Superior temporal gyrus (tissue), 1 donor: ENCODE results near the gene SMO.
A peak's percentile ranks its signal among the peaks of the same experiment; 100 is the strongest.

Experiments used
- DNase-seq: peaks from one replicate; pipeline ENCODE4 v3.0.0-alpha.2; 2016; ENCODE audit errors: extremely low spot score

Gene SMO

GRCh38 chr7:129188372-129188891 lies at the start of gene SMO:
Gene SMO (plus strand): TSS chr7:129188633. CDS start chr7:129189152, 519 bp downstream.
- DNase-seq, result no peak

DNA sequence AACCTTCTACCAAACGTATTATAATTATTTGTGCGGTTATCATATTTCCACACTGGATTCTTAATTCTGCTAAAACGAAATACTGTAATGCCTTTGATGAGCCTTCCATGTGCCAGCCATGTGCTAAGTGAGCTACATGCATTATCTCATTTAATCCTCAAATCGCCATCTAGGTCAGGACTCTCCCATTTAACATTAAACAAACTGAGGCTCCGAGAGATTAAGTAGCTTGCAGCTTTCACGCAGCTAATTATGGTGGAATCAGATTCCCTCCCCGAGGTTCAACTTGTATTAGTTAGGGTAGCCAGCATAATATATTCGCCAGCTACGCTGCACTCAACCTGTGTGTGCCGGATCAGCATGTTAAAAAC lies 44.7 kb upstream of the SMO start:
- no peak for DNase-seq

DNA sequence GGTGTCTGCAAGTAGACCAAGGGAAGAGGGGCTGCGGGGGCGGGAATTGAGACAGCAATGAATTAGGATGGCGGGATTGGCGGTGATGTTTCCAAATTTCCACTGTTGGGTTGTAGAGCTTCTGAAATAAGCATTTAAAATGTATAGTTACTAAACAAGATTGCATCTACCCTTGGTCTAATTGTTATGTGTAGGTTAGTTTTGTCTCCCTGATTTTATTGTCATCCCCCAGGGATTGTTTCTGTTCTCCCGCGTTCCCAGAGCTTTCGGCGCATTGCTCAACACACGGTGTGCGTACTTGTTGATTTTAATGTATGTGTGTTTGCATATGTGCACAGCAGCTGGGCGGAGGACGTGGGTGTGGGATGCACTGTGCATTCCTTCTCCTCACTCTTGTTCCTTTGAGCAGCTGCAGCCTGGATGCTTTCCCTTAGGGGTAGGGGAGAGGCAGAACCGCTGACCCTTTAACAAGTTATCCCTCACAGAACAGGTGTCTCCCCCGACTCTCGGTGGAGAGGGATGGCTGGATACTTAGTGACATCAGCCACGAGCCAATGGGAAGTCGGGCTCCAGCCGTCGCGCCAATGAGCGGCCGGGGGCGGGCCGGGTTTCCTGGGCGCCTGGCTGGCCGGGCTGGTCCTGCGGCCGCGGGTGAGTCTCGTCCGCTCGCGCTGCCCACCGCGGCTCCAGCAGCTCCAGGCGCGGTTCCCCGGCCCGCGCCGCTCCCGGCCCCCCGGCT lies 44.2 kb upstream of the SMO start, which contains the start of gene TSPAN33:
Gene TSPAN33, plus strand, starts transcription at position 613 of the 739 bp plus-strand sequence. CDS start 274 bp downstream, outside the sequence.
- peak; percentile 87 for DNase-seq

GRCh38 chr7:129144834-129145668 lies 43.4 kb upstream of the SMO start:
- no peak for DNase-seq

- no peak for DNase-seq
These were observed 42.0 kb upstream of the SMO start for GRCh38 chr7:129146237-129146979.

GRCh38 chr7:129147731-129148130 lies 40.7 kb upstream of the SMO start:
- no peak for DNase-seq

DNA sequence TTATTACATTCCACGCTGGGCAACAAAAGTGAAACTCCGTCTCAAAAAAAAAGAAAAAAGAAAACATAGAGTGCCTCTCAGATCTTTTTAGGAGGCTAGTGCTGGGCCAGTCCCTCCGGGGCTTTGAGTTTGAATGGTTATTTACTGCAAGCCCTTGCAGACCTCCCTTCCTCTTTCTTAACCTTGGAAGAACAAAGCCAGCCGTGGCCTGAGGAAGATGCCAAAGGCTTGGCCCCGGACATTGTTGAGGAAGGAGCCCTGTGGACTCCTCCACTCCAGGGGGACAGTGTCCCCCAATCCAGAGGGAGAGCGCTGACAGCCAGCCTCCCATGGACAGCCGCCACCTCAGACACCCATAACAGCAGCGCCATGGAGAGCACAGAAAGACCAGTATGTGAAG lies 38.9 kb upstream of the SMO start:
- no peak for DNase-seq

DNA sequence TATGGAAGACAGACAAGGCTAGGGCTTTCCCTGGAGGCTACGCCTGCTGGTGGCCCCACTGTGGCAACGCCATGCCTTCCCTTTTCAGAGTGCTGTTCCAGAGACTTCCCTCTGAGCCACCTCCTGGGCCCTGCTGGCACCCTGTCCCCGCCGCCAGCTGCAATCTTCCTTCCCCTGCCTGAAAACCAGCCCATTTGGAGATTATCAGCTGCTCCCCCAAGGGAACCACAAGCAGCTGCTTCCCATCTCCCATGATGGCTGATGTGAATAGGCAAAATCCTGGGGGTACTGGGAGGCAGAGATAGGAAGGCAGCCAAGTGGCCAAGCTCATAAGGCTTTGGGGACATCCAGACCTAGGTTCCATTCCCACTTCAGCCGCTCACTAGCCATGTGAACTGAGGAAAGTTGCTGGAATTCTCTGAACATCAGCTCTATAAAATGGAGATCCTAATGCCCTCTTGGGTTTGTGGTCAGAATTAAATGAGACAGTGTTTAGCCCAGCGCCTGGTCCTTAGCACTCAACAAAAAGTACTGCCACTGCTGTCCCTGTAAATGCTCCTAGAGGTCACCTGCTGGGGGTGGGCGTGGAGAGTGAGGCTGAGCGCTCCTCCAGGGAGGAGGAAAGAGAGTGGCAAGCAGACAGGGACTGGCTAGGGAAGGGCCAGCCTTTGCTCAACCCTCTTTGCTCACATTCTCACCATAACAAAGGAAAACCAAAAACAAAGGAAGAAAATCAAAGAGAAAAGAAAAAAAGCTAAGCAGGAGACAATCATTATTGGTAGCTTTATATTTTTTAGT lies 38.0 kb upstream of the SMO start:
- DNase-seq, result no peak

DNA sequence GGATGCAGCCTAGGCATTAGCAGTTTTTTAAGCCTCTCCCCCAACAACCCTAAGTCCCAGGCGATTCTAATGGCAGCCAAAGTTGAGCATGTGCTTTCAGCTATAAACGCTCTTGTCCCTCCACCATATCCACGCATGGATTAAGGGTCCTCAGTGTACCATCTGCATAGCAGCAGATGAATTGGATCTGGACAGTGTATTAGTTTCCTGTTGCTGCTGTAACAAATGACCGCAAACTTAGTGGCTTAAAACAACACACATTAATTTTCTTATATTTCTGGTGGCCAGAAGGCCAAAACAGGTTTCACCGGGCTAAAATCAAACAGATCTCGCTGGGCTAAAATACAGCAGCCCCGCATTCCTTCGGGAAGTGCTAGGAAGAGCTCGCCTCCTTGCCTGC lies 30.8 kb upstream of the SMO start:
- no peak for DNase-seq

GRCh38 chr7:129159539-129159938 lies 28.9 kb upstream of the SMO start:
- no peak for DNase-seq

DNA sequence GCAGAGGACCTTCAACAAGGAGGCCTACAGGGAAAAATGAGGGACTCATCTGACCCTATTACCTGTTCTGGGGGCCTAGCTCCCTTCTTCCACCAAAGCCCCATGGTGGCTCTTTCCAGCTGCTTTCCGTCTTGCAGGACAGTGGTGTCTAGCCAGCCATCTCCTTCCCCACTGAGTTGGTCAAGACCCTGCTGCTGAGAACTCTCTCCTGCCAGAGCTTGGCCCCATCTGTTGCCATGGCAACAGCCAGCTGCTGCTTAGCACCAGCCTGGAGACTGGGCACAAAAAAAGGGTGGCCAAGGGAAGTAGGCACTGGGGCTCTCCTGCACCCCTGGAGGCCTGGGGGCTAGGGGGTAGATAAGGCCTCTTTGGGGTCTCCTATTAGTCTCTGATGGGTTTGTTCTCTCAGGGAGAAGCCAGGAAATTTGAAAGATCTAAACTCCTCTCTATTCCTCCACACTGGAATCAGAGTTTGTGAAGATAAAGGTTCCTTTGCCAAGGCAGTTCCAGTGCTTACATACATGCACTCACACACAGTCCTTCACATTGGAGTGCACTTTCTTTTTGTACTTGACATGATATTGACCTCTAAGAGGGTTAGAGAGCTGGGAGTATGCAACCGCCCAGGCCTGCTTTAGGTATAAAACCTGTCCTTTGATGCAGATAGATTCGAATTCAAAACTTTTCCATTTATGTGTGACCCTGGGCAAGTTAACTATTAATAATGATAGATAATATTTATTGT lies 28.1 kb upstream of the SMO start:
- no peak for DNase-seq

DNA sequence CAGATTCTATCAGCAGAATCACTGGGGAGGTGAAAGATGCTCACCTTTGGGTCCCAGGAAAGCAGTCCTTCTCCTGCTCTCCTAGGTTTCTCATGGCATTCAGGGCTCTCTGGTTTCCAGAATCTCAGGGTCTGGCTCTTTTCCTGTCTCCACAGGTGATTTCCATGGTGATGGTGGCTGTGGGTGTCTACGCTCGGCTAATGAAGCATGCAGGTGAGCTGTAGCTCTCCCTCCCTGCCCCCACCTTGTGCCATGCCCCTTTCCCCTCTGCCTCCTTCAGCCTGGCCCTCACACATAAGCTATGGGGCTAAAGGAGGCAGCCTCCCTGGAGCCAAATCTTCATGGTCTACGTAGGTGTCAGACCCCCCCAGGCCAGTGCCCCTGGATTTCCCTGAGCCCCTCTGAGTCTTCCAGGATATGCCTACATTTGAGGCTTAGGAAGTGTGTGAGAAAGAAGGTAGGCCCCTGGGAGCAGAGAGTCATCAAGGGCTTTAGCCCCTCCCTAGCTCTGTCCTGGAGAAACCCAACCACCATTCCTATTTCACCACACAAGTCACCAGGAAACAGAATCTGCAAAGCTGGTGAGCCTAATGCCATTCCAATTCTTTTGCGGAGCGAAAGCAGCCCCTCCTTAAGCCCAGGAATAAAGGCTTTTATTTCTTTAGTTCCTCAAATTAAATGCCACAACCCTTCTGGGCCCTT lies 26.8 kb upstream of the SMO start:
- no peak for DNase-seq

GRCh38 chr7:129162732-129163131 lies 25.7 kb upstream of the SMO start:
- DNase-seq, result no peak

DNA sequence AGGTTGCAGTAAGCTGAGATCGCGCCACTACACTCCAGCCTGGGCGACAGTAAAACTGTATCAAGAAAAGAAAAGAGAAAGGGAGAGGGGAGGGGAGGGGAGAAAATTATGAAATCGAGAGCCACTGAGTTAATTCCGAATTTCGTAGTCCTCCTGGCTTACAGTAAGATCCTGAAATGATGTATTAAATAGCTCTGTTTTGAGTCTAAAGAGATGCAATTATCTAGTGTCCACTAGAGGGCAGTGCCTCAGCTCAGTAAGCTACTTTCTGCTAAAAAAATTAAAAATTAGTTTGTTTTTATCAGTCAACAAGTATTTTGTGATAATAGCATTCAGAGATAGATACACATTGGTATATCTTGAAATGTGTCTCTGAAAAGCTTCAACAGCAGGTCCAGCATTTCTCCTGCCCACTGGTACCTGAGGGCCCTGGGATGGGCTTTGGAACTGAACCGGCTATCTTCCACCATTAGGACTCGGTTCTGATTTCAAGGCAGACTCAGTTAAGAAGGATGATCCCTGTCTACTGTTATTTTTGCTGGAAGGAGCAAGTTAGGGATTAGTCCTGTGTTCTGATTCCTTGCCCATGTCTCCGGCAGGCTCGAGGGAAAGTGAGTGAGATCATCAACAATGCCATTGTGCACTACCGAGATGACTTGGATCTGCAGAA lies 24.4 kb upstream of the SMO start:
- peak; percentile 80 for DNase-seq

- DNase-seq, result no peak
These were observed 21.7 kb upstream of the SMO start for GRCh38 chr7:129166745-129167144.

DNA sequence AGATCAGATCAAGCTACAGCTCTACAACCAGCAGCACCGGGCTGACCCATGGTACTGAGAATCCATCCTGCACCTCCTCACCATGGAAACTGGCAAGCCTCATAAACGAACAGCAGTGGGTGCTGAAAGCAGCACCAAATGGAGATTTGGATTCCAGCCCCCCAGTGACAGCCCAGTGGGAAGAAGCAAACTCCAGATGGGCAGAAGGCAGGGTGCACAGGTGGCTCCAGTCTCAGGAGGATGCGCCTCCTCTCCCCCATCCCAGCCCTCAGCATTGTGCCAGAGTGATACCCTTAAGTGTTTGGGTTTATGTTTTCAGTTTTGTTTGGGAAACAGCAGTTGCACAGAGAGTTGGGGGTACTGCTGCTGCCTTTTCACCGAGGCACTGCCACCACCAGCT lies 20.6 kb upstream of the SMO start:
- DNase-seq, result no peak

DNA sequence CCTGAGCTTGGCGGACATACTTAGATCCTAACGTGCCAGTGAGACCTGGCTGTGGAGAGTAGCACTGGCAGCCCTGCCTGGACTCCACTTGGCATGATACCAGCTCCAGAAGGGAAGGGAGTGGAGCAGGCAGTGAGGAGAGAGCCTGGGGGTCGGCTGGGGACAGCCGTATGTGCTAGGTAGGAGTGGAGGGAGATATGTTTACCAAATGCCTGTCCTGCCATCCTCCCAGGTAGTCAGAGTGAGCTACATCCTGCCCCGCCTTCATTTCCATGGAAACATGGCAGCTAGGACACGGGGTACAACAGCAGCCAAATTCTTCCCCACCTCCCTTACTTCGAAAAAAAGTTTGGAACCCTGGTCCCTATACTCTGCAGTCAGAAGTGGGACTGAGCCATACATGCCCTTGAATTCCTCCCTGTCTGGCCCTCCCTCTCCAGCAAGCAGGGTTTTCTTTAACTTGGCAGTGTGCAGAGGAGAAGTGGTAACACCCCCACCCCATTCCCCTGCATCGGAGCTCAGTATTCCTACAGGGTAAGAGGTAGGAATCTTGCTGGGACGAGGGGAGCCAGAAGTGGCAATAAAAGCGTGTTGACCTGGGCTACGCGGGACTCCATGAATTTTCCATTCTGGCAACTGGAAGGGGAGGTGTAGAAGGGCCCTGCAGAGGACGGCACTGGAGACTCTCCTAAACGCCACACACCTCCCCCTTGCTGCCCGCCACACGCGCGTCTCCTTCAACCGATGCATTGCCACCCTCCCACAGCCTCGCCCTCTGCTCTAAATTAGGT lies 20.0 kb upstream of the SMO start:
- DNase-seq, result no peak

DNA sequence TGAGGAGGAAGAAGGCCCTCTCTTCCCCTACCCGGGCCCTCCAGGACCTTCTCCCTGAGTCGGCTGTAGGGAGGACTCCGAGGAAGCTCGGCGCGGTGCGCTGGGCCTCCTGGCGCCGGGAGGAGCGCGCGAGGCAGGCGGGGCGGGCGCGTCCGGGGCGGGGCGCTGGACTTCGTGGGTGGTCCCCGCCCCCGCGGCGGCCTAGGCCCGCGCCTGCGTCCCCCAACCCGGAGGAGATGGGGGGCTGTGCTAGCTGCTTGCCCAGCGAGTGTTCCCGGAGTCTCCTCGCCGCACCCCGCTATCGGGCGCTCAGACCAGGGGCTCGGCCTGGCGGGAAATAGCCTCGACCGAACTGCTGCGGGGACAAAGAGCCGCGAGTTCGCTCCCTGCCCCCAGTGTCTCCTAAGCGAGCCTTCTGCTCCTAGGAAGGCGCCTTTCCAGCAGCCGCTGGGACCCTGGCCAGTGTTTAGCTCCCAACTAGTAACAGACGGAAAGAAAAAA lies 19.2 kb upstream of the SMO start:
- DNase-seq, result no peak
